SK-N-SH (cell line): ENCODE results near the gene IL2RA.

Source experiments
- CHD2 ChIP-seq: fragments of 150-350 bp; IDR thresholded peaks from 2 replicates; pipeline ENCODE4 v1.6.1; 2018; ENCODE audit warnings: low read length; ENCODE audit not compliant: partially characterized antibody
- CTCF ChIP-seq: fragments of 200-600 bp; sonication (generic); IDR thresholded peaks from 2 replicates; pipeline ENCODE4 v1.6.1; 2017; ENCODE audit warnings: antibody characterized with exemption, mild to moderate bottlenecking, moderate library complexity
- FOSL2 ChIP-seq: IDR thresholded peaks from 2 replicates; pipeline ENCODE4 v1.4.0; 2012; ENCODE audit warnings: low read depth, mild to moderate bottlenecking, moderate library complexity, borderline replicate concordance
- JUND ChIP-seq: IDR thresholded peaks from 2 replicates; pipeline ENCODE4 v1.4.0; 2012
- RXRA ChIP-seq: IDR thresholded peaks from 2 replicates; pipeline ENCODE4 v1.4.0; 2012; ENCODE audit warnings: low read depth, mild to moderate bottlenecking, borderline replicate concordance
- USF1 ChIP-seq: IDR thresholded peaks from 2 replicates; pipeline ENCODE4 v1.4.0; 2012; ENCODE audit warnings: low read depth, borderline replicate concordance
- TF ChIP-seq, protein P1 (sequence below): IDR thresholded peaks from 2 replicates; pipeline ENCODE4 v1.4.0; 2012; ENCODE audit warnings: low read depth, borderline replicate concordance
- TF ChIP-seq, protein P2 (sequence below): fragments of 150-350 bp; IDR thresholded peaks from 2 replicates; pipeline ENCODE4 v1.6.1; 2016; ENCODE audit warnings: mild to moderate bottlenecking, low read depth, low read length
- TF ChIP-seq, protein P3 (sequence below): IDR thresholded peaks from 2 replicates; pipeline ENCODE4 v1.4.0; 2012; ENCODE audit warnings: low read depth

DNA sequence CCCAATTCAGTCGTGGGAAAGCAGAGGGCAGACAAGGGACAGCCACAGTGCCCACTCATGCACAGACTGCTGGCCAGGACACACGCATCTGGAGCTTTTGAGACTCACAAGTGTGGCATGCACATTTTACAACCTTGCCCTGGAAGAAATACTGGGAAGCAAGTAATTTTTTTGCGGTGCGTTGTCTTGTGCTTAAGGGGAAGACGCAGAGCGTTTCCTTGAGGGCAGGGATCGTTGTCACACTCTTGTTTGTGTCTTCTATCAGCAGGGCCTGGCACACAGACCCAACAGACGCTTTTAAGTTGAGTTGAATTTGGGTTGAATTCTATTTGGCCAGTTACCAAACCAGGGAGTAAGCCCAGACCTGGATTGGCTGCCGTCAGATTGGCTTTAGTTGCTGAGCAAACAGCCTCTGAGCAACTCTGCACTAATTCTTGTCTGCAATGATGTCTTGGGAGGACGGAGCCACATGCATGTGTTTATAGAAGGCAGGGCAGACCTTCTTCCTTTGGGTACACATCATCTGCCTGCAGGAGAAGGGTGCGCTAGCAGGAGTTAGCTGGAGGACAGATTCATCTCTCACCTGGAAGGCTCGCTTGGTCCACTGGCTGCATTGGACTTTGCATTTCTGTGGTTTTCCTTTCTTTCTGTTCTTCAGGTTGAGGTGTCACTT, 38.4 kb downstream of the IL2RA start:
- TF ChIP-seq CTCF (no peak), FOSL2 (no peak), USF1 (no peak), CHD2 (no peak), RXRA (no peak), JUND (no peak)
- TF ChIP-seq, protein P1, sequence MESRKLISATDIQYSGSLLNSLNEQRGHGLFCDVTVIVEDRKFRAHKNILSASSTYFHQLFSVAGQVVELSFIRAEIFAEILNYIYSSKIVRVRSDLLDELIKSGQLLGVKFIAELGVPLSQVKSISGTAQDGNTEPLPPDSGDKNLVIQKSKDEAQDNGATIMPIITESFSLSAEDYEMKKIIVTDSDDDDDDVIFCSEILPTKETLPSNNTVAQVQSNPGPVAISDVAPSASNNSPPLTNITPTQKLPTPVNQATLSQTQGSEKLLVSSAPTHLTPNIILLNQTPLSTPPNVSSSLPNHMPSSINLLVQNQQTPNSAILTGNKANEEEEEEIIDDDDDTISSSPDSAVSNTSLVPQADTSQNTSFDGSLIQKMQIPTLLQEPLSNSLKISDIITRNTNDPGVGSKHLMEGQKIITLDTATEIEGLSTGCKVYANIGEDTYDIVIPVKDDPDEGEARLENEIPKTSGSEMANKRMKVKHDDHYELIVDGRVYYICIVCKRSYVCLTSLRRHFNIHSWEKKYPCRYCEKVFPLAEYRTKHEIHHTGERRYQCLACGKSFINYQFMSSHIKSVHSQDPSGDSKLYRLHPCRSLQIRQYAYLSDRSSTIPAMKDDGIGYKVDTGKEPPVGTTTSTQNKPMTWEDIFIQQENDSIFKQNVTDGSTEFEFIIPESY: no peak
- TF ChIP-seq, protein P2, sequence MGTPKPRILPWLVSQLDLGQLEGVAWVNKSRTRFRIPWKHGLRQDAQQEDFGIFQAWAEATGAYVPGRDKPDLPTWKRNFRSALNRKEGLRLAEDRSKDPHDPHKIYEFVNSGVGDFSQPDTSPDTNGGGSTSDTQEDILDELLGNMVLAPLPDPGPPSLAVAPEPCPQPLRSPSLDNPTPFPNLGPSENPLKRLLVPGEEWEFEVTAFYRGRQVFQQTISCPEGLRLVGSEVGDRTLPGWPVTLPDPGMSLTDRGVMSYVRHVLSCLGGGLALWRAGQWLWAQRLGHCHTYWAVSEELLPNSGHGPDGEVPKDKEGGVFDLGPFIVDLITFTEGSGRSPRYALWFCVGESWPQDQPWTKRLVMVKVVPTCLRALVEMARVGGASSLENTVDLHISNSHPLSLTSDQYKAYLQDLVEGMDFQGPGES: no peak
- TF ChIP-seq, protein P3, sequence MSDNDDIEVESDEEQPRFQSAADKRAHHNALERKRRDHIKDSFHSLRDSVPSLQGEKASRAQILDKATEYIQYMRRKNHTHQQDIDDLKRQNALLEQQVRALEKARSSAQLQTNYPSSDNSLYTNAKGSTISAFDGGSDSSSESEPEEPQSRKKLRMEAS: no peak
